Adrenal gland (tissue), 5 donors: Measurements from ENCODE around the gene TFEB.

Experiments used
- CTCF ChIP-seq, 6 experiments: fragments of 450-650 bp in 4 of 6; fragments of 200-600 bp in 2 of 6; sonication (generic) in 1 of 6; IDR thresholded peaks; 1 replicate in 5 of 6; 2 replicates in 1 of 6; pipeline versions ENCODE4 v1.5.1 to v1.8.0; 2016 to 2021; ENCODE audit warnings: antibody characterized with exemption in 6 of 6, mild to moderate bottlenecking in 2 of 6, moderate library complexity in 1 of 6
- POLR2A ChIP-seq, 2 donors: fragments of 450-650 bp; IDR thresholded peaks; one replicate each; pipeline ENCODE4 v1.6.1; 2017; ENCODE audit warnings: antibody characterized with exemption in 2 of 2, mild to moderate bottlenecking in 2 of 2, moderate library complexity in 1 of 2
- donor health status: DM: no; HTN: no; CAD: no.

- TF ChIP-seq CTCF (IDR thresholded peaks at IDR 0.05) (no peak), POLR2A (IDR thresholded peaks at IDR 0.05) (no peak)
Observed at GRCh38 chr6:41671376-41671775, 64.0 kb downstream of the TFEB start.
